Central memory CD4-positive, alpha-beta T cell (primary cell): ENCODE results near the gene MAPK13.
"Not testable (repeated sequence)": the region's sequence is repeated elsewhere in the genome, so short reads cannot be mapped to it uniquely, and the experiment has no call there.

Experiments
- DNase-seq: peaks from one replicate; pipeline ENCODE4 v3.0.0; 2022

MAPK13 gene

DNA sequence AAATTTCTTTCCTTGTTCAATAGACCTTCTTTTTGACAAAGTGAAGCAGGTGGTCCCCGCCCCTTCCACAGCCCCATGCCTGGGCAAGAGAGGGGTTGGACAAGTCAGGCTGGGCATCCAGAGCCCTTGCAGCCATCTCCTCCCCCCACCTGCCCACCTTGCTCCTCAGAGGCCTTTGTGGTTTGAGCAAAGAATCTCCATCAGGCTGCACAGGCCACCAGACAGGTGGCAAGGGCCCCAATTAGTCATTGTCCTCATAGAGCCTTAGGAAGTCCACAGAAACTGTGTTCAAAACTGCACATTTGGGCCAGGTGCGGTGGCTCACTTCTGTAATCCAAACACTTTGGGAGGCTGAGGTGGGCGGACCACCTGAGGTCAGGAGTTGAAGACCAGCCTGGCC, 1.5 kb upstream of the MAPK13 start:
- DNase-seq: no peak

DNA sequence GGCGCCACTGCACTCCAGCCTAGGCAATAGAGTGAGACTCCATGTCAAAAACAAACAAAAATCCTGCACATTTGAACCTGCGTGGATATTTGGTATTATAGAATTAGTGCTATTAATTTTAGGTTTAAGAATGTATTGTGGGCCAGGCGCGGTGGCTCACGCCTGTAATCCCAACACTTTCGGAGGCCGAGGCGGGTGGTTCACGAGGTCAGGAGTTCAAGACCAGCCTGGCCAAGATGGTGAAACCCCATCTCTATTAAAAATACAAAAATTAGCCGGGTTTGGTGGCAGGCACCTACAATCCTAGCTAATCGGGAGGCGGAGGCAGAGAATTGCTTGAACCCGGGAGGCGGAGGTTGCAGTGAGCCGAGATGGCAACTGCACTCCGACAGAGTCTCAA, 979 bp upstream of the MAPK13 start:
- DNase-seq: not testable (repeated sequence)

DNA sequence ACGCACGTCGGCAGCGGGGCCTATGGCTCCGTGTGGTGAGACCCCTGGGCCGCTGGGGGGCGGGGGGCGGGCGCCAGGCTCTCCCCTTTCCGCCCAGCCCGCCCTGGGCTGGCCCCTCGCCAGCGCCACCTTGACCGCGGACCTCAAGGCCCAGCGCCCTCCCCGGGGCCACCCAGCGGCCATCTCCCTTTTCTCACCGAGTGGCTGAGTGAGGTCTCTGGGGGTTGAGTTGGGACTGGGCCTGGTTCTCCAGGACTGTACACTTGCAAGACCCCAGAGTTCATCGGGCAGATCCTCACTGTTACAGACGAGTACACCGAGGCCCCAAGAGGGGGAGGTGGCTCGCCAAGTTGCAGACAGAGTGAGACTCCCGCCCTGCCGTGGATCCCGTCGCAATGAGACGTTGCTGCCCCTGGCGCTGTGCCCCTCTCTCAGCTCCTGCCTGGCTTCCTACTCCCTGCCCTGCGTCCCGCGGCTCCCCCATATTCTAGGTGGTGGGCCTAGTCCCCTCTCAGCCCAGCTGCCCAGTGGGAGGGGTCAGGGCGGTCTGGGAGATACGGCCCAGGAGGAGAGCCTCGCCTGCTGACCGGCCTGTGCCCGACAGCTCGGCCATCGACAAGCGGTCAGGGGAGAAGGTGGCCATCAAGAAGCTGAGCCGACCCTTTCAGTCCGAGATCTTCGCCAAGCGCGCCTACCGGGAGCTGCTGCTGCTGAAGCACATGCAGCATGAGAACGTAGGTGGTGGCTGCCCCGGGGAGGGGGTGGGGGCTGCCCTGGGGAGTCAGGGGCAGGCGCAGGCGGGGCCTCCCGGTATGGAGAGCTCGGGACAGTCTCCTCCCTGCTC, 576 bp downstream of the MAPK13 start:
- peak; percentile 45 for DNase-seq

GRCh38 chr6:36131511-36132245, 1.4 kb downstream of the MAPK13 start:
- DNase-seq: peak; percentile 46

DNA sequence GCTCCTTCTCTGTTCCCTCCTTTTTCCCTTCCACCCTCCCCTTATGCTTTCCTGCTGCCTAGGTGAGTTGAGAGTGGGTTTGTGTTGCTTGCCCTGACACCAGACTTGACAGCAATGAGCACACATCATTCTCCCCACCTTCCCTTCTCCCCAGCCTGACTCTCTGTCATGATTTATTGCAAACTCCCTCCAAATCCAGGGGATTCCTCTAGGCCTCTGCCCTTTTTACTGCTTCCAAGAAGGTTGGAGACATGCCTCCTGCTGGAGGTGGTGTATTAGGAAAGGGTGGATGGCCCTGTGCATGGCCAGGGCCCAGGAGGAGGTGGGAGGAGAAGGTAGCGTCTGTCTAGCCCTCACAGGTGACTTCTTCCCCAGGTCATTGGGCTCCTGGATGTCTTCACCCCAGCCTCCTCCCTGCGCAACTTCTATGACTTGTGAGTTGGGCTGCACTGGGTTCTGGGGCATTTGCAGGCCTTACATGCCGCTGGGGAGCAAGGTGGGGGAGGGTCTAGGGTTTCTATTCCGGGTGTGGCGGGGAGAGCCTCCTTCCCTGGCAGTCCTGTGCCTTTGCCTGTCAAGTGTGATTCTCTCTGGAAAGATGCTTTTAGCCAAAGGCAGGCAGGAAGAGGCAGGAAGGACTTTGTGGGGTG, 2.1 kb downstream of the MAPK13 start:
- no peak for DNase-seq

DNA sequence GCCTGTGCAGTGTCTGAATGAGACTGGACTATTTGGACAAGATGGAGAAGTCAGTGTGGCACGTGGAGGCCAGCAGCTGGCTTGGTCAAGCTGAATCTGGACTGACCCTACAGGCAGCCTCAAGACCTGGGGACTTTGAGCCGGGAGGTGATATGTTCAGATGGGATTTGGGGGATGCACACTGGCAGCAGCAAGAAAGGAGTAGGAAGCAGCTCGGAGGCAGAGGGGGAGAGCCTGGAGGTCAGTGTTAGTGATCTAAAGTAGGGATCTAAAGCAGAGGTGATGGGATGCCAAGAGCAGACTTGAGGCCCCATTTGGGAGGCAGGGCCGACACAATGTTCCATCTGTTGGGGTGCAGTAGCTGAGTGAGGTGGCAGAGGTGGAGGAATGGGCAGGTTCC, 2.8 kb downstream of the MAPK13 start:
- DNase-seq: no peak

- DNase-seq: no peak
Measured at GRCh38 chr6:36133912-36134311, 3.6 kb downstream of the MAPK13 start.

DNA sequence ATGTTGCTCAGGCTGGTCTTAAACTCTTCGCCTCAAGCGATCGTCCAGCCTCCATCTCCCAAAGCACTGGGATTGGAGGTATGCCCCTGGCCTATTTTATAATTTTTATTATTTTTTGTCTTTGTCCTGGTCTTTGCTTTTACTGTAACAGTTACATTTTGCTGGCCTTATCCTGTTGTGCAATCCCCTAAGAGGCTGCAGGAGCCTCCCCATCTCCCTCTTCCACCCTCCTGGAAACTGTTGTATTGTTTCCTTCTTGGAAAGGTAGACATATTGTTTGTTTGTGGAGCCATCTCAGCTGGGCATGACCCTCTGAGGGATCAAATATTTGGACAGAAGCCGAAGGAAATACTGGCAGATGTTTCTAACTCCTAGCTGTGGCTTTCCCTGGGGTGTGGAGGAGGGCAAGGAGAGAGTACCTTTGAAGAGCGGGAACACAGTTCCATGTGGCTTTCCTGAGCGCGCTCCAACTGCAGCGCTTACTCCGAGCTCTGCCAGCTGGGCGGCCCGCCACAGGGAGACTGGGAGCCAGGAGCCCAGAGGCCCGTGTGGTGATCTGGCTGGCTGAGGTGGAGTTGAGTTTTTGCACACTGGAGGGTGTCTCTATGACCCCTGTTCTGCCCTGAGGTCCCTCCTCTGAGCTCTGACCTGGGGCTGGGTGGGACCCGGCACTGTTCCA, 4.9 kb downstream of the MAPK13 start:
- DNase-seq: no peak

- no peak for DNase-seq
Measured at GRCh38 chr6:36136034-36136433, 5.7 kb downstream of the MAPK13 start.

DNA sequence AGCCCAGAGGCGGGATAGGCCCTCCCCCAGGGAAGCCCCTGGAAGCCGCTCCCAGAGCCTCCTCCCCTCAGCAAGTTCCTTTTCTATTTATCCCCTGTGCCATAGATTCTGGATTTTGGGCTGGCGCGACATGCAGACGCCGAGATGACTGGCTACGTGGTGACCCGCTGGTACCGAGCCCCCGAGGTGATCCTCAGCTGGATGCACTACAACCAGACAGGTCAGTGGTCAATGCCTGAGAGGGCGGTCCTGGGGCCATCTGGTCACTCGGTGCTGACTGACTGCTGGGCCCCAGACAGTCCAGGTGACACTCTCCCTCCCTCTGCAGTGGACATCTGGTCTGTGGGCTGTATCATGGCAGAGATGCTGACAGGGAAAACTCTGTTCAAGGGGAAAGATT, 6.2 kb downstream of the MAPK13 start:
- no peak for DNase-seq

GRCh38 chr6:36138667-36139066, 8.4 kb downstream of the MAPK13 start:
- no peak for DNase-seq

DNA sequence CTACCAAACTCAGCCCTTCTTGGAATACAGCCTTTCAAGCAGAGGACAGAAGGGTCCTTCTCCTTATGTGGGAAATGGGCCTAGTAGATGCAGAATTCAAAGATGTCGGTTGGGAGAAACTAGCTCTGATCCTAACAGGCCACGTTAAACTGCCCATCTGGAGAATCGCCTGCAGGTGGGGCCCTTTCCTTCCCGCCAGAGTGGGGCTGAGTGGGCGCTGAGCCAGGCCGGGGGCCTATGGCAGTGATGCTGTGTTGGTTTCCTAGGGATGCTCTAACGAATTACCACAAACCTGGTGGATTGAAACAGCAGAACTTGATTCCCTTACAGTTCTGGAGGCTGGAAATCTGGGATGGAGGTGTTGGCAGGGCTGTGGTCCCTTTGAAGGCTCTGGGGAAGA, 9.1 kb downstream of the MAPK13 start:
- DNase-seq: no peak

GRCh38 chr6:36139991-36140710, 9.8 kb downstream of the MAPK13 start:
- no peak for DNase-seq

GRCh38 chr6:36141091-36141490, 10.8 kb downstream of the MAPK13 start:
- DNase-seq: no peak

- DNase-seq: no peak
Measured at GRCh38 chr6:36141961-36142360, 11.6 kb downstream of the MAPK13 start.

DNA sequence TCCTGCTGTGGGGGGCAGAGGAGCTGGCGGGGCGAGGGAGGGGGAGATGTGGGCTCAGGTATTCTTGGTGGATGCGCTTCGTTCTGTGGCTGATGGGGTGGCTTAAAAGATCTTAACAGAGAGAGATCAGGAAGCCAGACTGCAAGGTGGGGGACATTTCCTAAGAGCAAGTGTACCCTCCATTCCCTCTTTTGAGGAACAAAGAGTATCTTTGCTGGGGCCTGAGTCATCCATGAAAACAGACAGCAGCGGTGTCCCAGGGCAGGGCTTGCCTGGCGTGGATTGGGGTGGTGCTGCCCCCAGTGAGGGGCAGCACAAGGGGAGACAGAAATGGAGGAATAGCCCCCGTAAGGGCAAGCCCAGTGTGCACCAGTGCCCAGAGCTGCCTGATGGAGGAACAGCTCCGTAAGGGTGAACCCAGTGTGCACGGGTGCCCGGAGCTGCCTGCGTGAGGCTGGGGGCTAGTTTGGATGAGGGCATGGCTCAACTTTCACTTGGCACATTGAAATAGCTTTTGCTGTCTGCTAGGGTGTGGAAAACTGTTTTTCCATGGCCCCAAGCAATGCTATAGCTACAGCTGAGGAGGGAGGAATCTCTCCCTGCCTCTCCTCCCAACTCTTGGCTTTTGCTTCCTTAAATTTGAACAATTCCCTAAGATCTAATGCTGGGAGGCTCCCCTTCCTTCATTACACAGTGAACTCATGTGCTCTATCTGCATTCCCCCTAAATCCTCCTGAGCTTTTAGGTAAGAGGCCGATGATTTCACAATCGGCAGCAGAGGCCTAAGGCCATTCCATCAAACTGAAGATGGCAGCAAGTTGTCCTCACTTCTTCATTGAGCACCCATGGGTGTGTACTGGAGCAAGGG, 12.9 kb downstream of the MAPK13 start:
- DNase-seq: no peak

DNA sequence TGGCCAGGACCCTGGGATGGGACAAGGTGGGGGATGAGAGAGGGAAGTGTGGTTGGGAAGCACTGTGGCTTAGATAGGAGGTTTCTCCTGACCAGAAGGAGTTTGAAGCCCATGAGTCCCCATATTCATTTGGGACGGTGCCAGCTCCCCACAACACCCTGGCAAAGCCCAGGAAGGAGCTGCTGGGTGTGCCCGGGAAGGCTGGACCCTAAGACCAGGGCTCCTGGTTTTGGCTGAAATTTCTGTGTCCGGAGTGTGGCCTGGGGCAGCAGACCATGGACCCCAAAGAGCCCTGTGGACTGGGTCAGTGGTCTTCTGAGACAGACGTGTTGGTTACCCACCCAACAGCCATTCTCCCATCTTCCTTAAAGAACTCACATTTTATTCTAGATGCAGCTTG, 15.2 kb downstream of the MAPK13 start:
- DNase-seq: no peak

- DNase-seq: no peak
Measured at GRCh38 chr6:36147294-36147693, 17.0 kb downstream of the MAPK13 start.

- no peak for DNase-seq
Measured at GRCh38 chr6:36149476-36149875, 19.2 kb downstream of the MAPK13 start.

- no peak for DNase-seq
Measured at GRCh38 chr6:36150283-36150682, 20.0 kb downstream of the MAPK13 start.

DNA sequence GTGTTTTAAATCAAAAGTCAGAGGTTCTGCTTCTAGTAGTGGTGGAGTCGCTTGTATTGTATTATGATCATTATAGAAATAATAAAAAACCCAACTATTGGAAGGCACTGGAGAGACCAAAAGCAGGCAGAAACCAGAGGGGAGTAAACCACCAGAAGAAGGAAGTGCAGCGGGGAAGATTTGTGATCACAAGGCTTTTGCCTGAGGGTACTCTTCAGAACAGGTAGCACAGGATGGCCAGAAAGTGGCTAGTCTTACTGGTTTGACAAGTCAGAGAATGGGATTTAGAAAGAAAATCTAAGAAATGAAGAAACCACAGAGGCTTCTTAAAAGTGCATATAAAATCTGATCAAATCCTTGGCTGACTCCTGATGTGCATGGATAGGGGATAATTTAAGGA, 24.0 kb downstream of the MAPK13 start:
- no peak for DNase-seq
